Stimulated activated CD4-positive, alpha-beta T cell treated with anti-CD3 and anti-CD28 coated beads, Interleukin-1b, Interleukin-23, amount 100 ng/mL, for 48 hours (primary cell): ENCODE measurements around the gene FTCD.

ENCODE experiments used
- DNase-seq: peaks from one replicate; pipeline ENCODE4 v3.0.0-alpha.2; 2020

The FTCD gene

DNA sequence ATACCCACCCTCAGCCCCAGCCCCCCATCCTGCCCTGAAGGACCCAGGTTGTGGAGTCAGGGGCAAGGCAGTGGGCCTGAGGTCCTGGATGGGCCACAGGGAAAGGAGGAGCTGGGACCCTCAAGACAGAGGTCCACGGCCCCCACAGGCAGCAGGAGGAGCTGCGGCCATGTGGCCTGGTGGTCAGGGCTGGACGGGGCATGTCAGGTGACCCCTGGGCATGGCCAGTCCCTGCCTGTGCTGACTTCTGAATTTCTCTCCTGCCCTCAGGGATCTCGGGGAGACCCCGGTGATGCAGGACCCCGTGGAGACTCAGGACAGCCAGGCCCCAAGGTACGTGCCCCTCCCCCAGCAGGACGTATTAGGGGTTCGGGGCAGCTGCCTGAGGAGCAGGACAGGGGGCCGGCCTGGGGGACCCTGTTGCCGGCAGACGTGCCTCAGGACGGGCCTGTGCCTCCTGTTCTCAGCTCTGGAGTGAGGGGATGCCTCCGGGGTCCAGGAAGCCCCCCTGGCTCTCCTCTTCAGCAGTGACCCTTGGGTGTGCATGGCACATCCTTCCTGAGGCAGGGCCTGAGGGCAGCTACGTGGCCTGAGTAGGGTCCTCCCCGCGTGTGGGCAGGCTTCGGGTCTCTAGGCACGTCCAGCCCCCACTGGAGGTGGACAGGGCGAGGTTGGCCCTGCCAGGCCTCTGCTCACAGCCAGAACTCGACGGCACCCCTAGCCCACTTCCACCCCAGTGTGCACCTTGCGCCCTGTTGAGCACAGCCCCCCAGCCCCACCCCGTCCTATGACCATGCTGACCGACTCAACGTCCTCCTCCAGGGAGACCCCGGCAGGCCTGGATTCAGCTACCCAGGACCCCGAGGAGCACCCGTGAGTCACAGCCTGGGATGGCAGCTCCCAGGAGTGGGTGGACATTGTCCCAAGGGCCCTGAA, 33.8 kb downstream of the FTCD start:
- no peak for DNase-seq

- DNase-seq: no peak
These were observed 34.8 kb downstream of the FTCD start for GRCh38 chr21:46120301-46121285.

DNA sequence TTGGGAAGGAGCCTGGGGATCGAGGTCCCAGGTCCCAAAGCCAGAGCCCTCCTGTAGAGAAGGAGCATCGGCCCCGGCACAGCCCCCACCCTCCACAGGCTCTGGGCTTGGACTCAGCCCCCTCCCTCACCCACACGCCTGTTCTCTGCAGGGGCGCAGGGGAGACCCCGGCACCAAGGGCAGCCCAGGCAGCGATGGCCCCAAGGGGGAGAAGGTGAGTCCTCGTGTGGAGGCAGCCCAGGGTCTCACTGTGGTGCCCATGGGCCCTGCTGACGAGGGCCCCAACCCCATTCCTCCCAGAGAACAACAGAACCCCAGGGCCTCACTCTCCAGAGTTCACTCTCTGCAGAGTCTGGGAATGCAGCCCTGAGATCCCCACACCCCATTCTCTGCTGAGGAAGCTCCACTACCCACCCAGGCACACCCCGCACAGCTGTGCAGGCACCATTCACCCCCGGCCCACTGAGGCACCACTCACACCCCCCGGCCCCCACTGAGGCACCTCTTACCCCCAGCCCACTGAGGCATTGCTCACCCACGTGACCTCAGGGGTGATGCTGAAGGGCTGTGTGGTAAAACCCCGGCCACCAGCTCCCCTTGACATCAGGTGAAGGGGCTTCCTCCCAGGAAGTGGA, 35.6 kb downstream of the FTCD start:
- DNase-seq: no peak

DNA sequence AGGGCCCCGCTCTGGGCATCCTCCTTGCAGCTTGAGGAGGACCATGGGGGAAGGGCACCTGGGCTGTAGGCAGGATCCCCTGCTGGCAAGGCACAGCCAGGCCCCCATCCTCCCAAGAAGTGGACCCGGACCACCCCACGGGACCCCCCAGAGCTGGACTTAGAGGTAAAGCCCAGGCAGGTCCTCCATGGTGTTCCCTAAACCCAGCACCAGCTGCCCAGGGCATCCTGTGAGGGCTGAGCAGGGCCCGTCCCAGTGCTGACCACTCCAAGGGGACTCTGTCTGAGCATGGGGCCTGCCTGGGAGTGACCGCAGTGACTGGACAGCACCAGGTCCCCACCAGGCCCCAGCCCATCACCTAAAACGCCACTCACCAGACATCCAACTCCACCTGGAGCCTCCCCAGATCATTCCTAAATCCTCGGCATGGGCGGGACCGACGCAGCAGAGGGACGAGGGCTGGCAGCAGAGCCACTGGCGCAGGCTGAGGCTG, 36.2 kb downstream of the FTCD start:
- DNase-seq: no peak

GRCh38 chr21:46118316-46119143, 36.8 kb downstream of the FTCD start:
- DNase-seq: no peak

DNA sequence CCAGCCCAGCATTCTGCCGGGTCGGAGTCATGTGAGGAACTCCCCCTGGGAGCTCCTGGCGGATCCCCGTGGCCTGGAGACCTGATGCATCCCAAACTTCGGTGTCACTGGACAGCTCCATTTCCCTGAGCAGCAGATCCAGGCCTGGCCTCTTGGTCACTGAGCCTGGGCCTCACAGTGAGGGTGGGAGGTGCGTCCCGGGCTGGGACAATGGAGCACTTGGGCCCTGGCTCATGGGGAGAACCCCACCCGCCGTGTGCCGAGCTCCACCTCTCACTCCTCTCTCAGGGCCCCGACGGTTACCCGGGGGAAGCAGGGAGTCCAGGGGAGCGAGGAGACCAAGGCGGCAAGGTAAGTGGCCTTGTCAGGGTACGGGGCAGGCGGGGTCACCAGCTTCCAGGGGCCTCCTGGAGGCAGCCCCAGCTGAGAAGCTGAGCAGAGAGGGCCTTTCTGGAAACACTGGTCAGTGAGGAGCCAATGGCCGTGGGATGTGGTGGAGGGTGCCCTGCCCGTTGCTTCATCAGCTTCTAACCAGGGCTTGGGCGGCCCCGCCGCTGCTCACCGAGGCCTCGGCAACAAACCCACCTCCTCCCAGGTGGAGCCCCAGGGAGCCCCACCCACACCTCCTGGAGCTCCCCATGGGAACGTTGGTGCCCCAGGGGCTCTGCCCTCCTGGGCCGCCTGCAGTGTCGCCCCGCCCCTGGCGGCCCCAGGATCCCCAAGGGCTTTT, 37.6 kb downstream of the FTCD start:
- DNase-seq: no peak

GRCh38 chr21:46116776-46117585, 38.4 kb downstream of the FTCD start:
- DNase-seq: no peak

GRCh38 chr21:46116189-46116775, 39.1 kb downstream of the FTCD start:
- no peak for DNase-seq

DNA sequence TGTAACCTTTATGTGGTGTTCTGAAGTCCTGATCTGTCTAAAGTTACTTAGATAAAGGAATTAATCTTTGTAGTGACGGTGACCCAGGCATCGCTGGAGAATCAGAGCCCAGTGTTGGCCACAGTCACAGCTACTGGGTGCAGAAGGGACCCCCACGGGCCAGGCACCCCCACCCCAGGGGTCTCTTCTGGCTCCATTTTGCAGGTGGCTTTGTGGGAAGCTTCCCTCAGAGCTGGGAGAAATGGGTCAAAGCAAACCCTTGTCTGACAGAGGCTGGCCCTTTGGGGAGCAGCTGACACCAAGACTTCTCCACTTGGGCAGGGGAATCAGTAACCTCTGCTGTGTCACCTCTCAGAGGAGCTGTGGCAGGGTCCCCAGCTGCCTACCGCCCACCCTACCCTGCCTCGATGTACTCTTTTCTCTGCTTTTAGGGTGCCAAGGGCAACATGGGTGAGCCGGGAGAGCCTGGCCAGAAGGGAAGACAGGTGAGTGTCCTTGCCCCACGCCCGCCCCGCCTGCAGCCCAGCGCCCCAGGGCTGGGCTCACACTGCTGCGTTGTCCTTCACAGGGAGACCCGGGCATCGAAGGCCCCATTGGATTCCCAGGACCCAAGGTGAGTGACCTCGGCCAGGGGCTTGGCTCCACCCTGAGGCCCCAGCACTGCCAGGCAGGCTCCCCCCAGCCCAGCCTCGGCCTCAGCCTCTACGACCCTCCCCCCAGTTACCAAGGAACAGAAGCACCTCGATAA, 39.8 kb downstream of the FTCD start:
- DNase-seq: no peak

GRCh38 chr21:46114963-46115362, 40.4 kb downstream of the FTCD start:
- DNase-seq: no peak

DNA sequence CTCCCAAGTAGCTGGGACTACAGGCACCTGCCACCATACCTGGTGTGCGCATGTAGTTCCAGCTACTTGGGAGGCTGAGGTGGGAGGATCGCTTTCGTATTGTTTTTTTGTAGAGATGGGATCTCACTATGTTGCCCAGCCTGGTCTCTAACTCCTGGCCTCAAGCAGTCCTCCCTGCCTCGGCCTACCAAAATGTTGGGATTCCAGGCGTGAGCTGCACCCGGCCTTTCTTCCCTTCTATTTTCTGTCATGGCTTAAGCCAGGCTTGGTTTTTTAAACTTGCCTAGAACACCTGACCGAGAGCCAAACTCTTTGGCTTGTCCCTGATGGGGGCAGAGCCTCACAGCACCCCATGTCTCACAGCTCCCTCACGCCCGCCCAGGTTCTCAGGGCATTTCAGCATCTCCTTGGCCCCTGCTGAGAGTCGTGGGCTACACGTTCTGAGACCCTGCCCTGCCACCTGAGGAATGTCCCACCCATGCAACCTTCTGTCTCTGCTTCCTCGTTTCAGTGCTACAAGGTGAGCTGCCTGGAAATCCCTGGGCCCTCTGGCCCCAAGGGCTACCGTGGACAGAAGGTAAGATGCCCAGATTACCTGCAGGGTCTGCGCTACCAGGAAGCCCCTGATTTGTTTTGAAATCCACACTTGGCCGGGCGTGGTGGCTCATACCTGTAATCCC, 41.7 kb downstream of the FTCD start:
- no peak for DNase-seq

DNA sequence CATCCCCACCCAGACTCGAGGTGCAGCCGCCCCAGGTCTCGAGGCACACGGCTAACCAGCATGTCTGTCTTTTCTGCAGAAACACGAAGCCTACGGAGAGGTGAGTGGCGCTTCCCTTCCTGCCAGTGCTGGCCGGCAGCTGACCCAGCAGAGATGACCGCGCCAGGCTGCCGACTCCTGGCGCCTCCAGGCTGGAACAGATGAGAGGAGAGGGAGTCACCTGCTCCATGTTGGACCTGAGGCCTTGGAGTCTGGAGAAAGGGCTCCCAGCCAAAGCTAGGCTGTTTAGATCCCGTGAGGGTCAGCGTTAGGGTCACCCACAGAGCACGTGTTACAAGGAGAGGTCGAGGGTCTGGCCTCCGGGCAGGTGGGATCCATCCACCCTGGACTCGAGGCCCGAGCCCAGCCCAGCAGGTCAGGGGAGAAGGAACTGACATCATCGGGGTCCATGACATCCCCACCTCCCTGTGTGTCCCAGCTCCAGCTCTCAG, 42.6 kb downstream of the FTCD start:
- peak; percentile 0 for DNase-seq

- DNase-seq: peak; percentile 0
These were observed 43.3 kb downstream of the FTCD start for GRCh38 chr21:46111857-46112724.

GRCh38 chr21:46111193-46111571, 44.2 kb downstream of the FTCD start:
- peak; percentile 0 for DNase-seq

DNA sequence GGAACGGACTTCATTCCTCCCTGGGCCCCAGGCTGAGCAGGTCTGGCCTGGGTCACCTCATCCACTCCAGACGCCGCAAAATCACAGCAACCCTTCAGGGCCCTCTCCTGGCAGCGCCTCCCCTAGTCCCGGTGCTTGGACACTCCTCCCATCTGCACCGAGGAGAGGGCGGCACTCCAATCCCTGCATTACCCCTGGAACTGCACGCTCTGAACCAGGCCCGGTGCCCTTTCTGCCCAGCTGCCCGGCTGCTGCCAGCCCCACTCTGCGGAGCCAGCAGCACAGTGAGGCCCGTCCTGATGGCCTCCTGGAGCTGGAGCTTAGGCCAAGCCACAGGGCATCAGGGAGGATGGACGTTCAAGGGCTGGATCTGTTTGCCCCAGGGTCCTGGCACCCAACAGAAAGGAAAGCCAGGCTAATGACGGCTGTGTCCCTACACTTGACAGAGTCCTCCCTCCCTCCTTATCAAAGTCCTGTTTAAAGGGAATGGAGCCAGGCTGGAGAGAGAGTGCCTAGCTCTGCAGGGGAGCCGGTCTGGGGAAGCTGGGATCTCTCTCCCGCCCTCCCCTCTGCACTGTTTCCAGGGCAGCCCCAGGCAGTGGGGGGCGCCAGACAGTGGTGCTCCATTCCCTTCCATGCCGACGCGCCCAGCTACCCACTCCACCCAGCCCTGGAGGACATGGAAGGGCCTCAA, 44.7 kb downstream of the FTCD start:
- peak; percentile 1 for DNase-seq

- DNase-seq: no peak
These were observed 45.8 kb downstream of the FTCD start for GRCh38 chr21:46109313-46110221.
